ENCODE measurements around the gene CCDC82.

CCDC82 gene

GRCh38 chr11:96331699-96332116 is 58.0 kb downstream of the CCDC82 start:
- in situ Hi-C loops (cut with MboI; ENCODE audit: low sequenced_read_pairs): no loop called here

- in situ Hi-C loops (cut with MboI; ENCODE audit: low sequenced_read_pairs): no loop called here
These were observed 59.2 kb downstream of the CCDC82 start for GRCh38 chr11:96330511-96330859.

GRCh38 chr11:96329855-96330510 is 59.7 kb downstream of the CCDC82 start:
- in situ Hi-C loops (cut with MboI; ENCODE audit: low sequenced_read_pairs): no loop called here

GRCh38 chr11:96329419-96329818 is 60.3 kb downstream of the CCDC82 start:
- in situ Hi-C loops (cut with MboI; ENCODE audit: low sequenced_read_pairs): no loop called here

- in situ Hi-C loops (cut with MboI; ENCODE audit: low sequenced_read_pairs): no loop called here
These were observed 61.2 kb downstream of the CCDC82 start for GRCh38 chr11:96328395-96329010.

GRCh38 chr11:96326959-96327358 is 62.8 kb downstream of the CCDC82 start:
- in situ Hi-C loops (cut with MboI; ENCODE audit: low sequenced_read_pairs): no loop called here

- in situ Hi-C loops (cut with MboI; ENCODE audit: low sequenced_read_pairs): no loop called here
These were observed 64.8 kb downstream of the CCDC82 start for GRCh38 chr11:96324912-96325311.

- in situ Hi-C loops (cut with MboI; ENCODE audit: low sequenced_read_pairs): no loop called here
These were observed 66.1 kb downstream of the CCDC82 start for GRCh38 chr11:96323642-96323985.

GRCh38 chr11:96322775-96323641 is 66.7 kb downstream of the CCDC82 start:
- in situ Hi-C loops (cut with MboI; ENCODE audit: low sequenced_read_pairs): no loop called here

- in situ Hi-C loops (cut with MboI; ENCODE audit: low sequenced_read_pairs): no loop called here
These were observed 68.6 kb downstream of the CCDC82 start for GRCh38 chr11:96321091-96321490.

- in situ Hi-C loops (cut with MboI; ENCODE audit: low sequenced_read_pairs): no loop called here
These were observed 69.6 kb downstream of the CCDC82 start for GRCh38 chr11:96319898-96320656.

- in situ Hi-C loops (cut with MboI; ENCODE audit: low sequenced_read_pairs): no loop called here
These were observed 70.9 kb downstream of the CCDC82 start for GRCh38 chr11:96318850-96319249.

- in situ Hi-C loops (cut with MboI; ENCODE audit: low sequenced_read_pairs): no loop called here
These were observed 71.3 kb downstream of the CCDC82 start for GRCh38 chr11:96318399-96318798.

GRCh38 chr11:96317985-96318384 is 71.7 kb downstream of the CCDC82 start:
- in situ Hi-C loops (cut with MboI; ENCODE audit: low sequenced_read_pairs): no loop called here

- in situ Hi-C loops (cut with MboI; ENCODE audit: low sequenced_read_pairs): no loop called here
These were observed 72.1 kb downstream of the CCDC82 start for GRCh38 chr11:96317571-96317970.

GRCh38 chr11:96316869-96317268 is 72.8 kb downstream of the CCDC82 start:
- in situ Hi-C loops (cut with MboI; ENCODE audit: low sequenced_read_pairs): no loop called here

GRCh38 chr11:96315476-96315875 is 74.2 kb downstream of the CCDC82 start:
- in situ Hi-C loops (cut with MboI; ENCODE audit: low sequenced_read_pairs): no loop called here

GRCh38 chr11:96314326-96315020 is 75.2 kb downstream of the CCDC82 start:
- in situ Hi-C loops (cut with MboI; ENCODE audit: low sequenced_read_pairs): no loop called here

GRCh38 chr11:96313163-96313562 is 76.5 kb downstream of the CCDC82 start:
- in situ Hi-C loops (cut with MboI; ENCODE audit: low sequenced_read_pairs): no loop called here

GRCh38 chr11:96311120-96311568 is 78.6 kb downstream of the CCDC82 start:
- in situ Hi-C loops (cut with MboI; ENCODE audit: low sequenced_read_pairs): no loop called here

GRCh38 chr11:96310236-96310635 is 79.5 kb downstream of the CCDC82 start:
- in situ Hi-C loops (cut with MboI; ENCODE audit: low sequenced_read_pairs): no loop called here

Data from HL-60/S4 treated with phorbol 12-myristate 13-acetate at 8.2 ng/mL for 4 days and 3 days (cell line).